ENCODE data around the gene TOR1B. TPM values are rescaled to one million over a fixed set of nuclear protein-coding genes. Genes with fewer than 3 reads are reported as not detected.
A peak's percentile ranks its signal among the peaks of the same experiment; 100 is the strongest.

Gene TOR1B
- total RNA-seq, 1 donor = 12.3 TPM

DNA sequence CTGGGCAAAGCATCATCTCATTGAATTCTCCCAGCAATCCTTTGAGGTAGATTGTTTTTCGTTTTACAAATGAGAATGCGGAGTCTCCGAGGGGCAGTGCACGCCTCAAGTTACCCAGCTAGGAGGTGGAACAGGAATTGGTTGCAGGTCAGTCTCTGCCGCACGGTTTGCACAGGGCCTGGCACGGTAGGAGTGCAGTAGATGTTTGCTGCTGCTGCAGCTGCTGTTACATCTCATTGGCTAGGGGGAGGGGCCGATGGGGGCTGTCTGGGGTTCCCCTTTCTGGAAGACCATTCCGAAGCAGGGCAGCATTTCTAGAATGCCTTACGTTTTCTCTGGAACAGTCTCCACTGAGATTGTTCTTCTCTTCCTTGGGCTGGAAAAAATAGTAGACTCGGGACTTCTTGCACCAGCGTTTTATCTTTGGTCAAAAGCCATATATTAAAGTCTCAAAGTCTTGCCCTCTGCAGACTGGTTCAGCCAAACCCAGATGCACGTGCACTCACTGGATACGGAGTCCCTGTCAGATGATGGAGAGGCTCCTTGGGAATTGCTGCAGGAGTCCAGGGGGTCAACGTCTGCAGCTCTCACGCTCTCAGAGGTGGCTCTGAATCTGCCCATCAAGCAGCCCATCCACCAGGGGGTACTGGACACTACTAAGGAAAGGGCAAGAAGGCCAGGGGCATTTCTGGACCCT lies 33.5 kb downstream of the TOR1B start:
- Histone ChIP-seq H3K27me3 (ENCODE audit: insufficient read depth, low read length) (no peaks in the 10 kb centered on the region), H3K9me3 (ENCODE audit: low read depth, low read length) (no peaks in the 10 kb centered on the region), H3K4me1 (ENCODE audit: insufficient read depth, low read length) (peaks cover 51% of the 10 kb centered on the region), H3K4me3 (ENCODE audit: low read length) (peak overlapping the region; percentile 93)

GRCh38 chr9:129838707-129839259 lies 35.8 kb downstream of the TOR1B start:
- no peak overlapping the region for H3K4me3 ChIP-seq (ENCODE audit: low read length)
- no peaks in the 10 kb centered on the region for H3K9me3 ChIP-seq (ENCODE audit: low read depth, low read length)
- H3K27me3 ChIP-seq (ENCODE audit: insufficient read depth, low read length) = no peaks in the 10 kb centered on the region
- H3K4me1 ChIP-seq (ENCODE audit: insufficient read depth, low read length) = peaks cover 44% of the 10 kb centered on the region

DNA sequence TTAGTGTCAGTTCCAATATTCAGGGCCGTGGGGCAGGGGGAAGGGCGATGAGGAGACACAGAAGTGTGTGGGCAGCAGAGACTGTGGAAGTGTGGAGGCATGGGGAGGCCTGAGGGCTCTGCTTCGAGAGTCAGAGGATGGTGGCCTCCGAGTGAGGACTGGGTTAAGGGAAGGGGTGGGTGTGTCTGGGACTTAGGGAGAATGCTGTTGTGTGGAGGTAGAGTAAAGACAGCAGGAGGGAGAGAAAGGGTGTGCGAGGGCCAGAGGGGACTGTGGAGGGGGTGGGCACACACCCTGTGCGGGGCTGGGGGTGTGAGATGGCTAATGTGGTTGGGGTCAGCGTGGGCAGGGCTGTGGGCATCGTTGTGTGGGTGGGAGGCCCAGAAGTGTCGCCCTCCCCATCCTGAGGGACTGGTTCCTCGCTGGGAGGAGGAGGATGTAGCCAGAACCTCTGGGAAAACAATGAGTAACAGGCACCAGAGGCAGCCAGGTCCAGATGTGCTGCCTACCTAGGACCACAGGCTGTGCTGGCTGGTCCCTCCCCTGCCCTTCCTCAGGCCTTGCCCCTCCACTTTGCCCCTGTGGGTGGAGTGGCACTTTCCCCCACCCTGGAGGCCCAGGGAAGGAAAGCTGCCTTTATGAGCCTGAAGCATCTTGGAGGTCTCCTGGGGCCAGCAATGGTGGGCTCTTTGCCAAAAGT lies 36.5 kb downstream of the TOR1B start:
- no peaks in the 10 kb centered on the region for H3K9me3 ChIP-seq (ENCODE audit: low read depth, low read length)
- H3K4me1 ChIP-seq (ENCODE audit: insufficient read depth, low read length) = peaks cover 37% of the 10 kb centered on the region
- no peak overlapping the region for H3K4me3 ChIP-seq (ENCODE audit: low read length)
- no peaks in the 10 kb centered on the region for H3K27me3 ChIP-seq (ENCODE audit: insufficient read depth, low read length)

- no peak overlapping the region for H3K4me3 ChIP-seq (ENCODE audit: low read length)
- peaks cover 34% of the 10 kb centered on the region for H3K4me1 ChIP-seq (ENCODE audit: insufficient read depth, low read length)
- no peaks in the 10 kb centered on the region for H3K27me3 ChIP-seq (ENCODE audit: insufficient read depth, low read length)
- H3K9me3 ChIP-seq (ENCODE audit: low read depth, low read length) = no peaks in the 10 kb centered on the region
Observed at GRCh38 chr9:129840034-129840433, 37.0 kb downstream of the TOR1B start.

DNA sequence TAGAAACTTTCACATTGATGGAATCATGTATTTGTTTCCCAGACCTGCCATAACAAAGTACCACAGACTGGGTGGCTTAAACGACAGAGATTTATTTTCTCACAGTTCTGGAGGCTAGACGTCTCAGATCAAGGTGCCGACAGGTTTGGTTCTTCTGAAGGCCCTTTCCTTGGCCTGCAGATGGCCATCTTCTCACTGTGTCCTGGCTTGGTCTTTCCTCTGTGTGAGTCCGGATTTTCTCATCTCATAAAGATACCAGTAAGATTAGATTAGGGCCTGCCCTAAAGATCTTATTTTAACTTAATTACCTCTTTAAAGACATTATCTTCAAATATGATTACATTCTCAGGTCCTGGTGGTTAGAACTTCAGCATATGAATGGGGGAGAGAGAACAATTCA lies 38.1 kb downstream of the TOR1B start:
- peaks cover 30% of the 10 kb centered on the region for H3K4me1 ChIP-seq (ENCODE audit: insufficient read depth, low read length)

GRCh38 chr9:129845373-129845772 lies 42.4 kb downstream of the TOR1B start:
- Histone ChIP-seq H3K27me3 (ENCODE audit: insufficient read depth, low read length) (no peaks in the 10 kb centered on the region), H3K4me1 (ENCODE audit: insufficient read depth, low read length) (peaks cover 9% of the 10 kb centered on the region), H3K4me3 (ENCODE audit: low read length) (no peak overlapping the region), H3K9me3 (ENCODE audit: low read depth, low read length) (no peaks in the 10 kb centered on the region)

More for the DNA sequence above, 38.1 kb downstream of the TOR1B start:
- H3K4me3 ChIP-seq (ENCODE audit: low read length) = no peak overlapping the region
- no peaks in the 10 kb centered on the region for H3K27me3 ChIP-seq (ENCODE audit: insufficient read depth, low read length)
- no peaks in the 10 kb centered on the region for H3K9me3 ChIP-seq (ENCODE audit: low read depth, low read length)

GRCh38 chr9:129848712-129849441 lies 45.9 kb downstream of the TOR1B start:
- Histone ChIP-seq H3K4me1 (ENCODE audit: insufficient read depth, low read length) (peaks cover 27% of the 10 kb centered on the region), H3K4me3 (ENCODE audit: low read length) (no peak overlapping the region), H3K9me3 (ENCODE audit: low read depth, low read length) (no peaks in the 10 kb centered on the region), H3K27me3 (ENCODE audit: insufficient read depth, low read length) (no peaks in the 10 kb centered on the region)

- Histone ChIP-seq H3K9me3 (ENCODE audit: low read depth, low read length) (no peaks in the 10 kb centered on the region), H3K4me1 (ENCODE audit: insufficient read depth, low read length) (peaks cover 33% of the 10 kb centered on the region), H3K4me3 (ENCODE audit: low read length) (no peak overlapping the region), H3K27me3 (ENCODE audit: insufficient read depth, low read length) (no peaks in the 10 kb centered on the region)
Observed at GRCh38 chr9:129849901-129850300, 46.9 kb downstream of the TOR1B start.

GRCh38 chr9:129850821-129851550 lies 48.0 kb downstream of the TOR1B start:
- no peaks in the 10 kb centered on the region for H3K9me3 ChIP-seq (ENCODE audit: low read depth, low read length)
- peaks cover 34% of the 10 kb centered on the region for H3K4me1 ChIP-seq (ENCODE audit: insufficient read depth, low read length)
- H3K27me3 ChIP-seq (ENCODE audit: insufficient read depth, low read length) = no peaks in the 10 kb centered on the region
- no peak overlapping the region for H3K4me3 ChIP-seq (ENCODE audit: low read length)

DNA sequence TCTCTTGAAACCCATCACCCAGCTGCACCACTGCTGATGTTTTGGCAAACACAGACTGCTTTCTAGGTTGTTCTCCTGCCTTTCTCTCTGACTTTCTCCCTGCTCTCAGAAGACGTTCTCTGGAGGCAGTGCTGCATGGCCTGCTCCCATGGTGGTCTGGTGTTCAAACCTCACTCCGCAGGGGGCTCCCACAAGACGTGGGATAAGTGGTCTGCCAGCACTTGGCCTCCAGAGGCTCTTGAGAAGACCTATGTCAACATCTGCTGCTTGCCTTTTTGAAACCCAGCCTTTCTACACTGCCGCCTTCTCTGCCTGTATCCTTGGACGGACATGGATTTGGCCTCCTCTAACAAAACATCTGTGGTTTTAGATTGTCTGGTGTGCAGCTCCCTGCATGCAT lies 48.8 kb downstream of the TOR1B start:
- no peak overlapping the region for H3K4me3 ChIP-seq (ENCODE audit: low read length)
- H3K9me3 ChIP-seq (ENCODE audit: low read depth, low read length) = no peaks in the 10 kb centered on the region
- peaks cover 31% of the 10 kb centered on the region for H3K4me1 ChIP-seq (ENCODE audit: insufficient read depth, low read length)
- H3K27me3 ChIP-seq (ENCODE audit: insufficient read depth, low read length) = no peaks in the 10 kb centered on the region

DNA sequence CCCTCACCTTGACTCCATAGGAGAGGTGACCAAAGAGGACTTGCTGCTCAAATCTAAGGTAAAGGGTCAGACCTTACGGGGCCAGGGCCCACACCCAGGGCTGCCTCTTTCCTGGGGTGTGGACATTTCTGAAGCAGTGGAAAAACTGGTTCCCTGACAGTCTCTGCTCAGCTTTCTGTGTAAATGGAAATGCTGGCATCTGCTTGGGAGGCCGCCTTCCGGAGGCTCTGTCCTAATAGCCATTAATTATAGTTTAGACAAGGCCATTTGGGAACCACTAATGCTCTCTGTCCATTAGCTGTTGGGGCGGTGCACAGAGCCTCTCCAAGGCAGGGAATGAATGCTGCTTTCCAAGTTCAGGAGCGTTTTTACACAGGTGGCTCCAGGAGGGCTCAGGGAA lies 49.6 kb downstream of the TOR1B start:
- Histone ChIP-seq H3K4me1 (ENCODE audit: insufficient read depth, low read length) (peaks cover 25% of the 10 kb centered on the region), H3K9me3 (ENCODE audit: low read depth, low read length) (no peaks in the 10 kb centered on the region), H3K4me3 (ENCODE audit: low read length) (no peak overlapping the region), H3K27me3 (ENCODE audit: insufficient read depth, low read length) (no peaks in the 10 kb centered on the region)

- H3K4me3 ChIP-seq (ENCODE audit: low read length) = no peak overlapping the region
- no peaks in the 10 kb centered on the region for H3K27me3 ChIP-seq (ENCODE audit: insufficient read depth, low read length)
- peaks cover 25% of the 10 kb centered on the region for H3K4me1 ChIP-seq (ENCODE audit: insufficient read depth, low read length)
- no peaks in the 10 kb centered on the region for H3K9me3 ChIP-seq (ENCODE audit: low read depth, low read length)
Observed at GRCh38 chr9:129853614-129854013, 50.6 kb downstream of the TOR1B start.

DNA sequence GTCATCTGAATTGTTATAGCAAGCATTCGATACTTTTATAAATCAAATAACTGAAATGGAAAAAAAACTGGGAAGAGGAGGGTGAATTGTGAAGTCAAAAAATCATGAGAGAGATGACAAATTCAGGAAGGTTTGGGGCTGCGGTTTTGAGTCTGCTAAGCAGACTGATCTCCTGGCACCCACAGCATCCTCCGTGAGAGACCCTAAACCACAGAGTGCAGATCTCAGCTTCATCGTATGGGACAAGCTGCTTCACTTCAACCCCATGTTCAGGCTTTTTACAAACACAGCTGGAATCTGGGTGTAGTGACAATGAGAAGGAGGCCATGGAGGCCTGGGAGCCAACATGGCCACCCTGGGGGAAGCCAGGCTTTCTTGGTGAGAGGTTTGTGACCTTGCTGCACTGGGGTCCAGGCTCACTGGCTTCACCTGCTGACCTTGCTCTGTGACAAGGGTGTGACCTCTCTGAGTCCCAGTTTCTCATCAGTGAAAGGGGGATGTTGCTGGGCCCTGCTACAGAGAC lies 51.7 kb downstream of the TOR1B start:
- Histone ChIP-seq H3K4me1 (ENCODE audit: insufficient read depth, low read length) (peaks cover 25% of the 10 kb centered on the region), H3K4me3 (ENCODE audit: low read length) (no peak overlapping the region), H3K27me3 (ENCODE audit: insufficient read depth, low read length) (no peaks in the 10 kb centered on the region), H3K9me3 (ENCODE audit: low read depth, low read length) (no peaks in the 10 kb centered on the region)

- no peaks in the 10 kb centered on the region for H3K9me3 ChIP-seq (ENCODE audit: low read depth, low read length)
- H3K4me3 ChIP-seq (ENCODE audit: low read length) = no peak overlapping the region
- no peaks in the 10 kb centered on the region for H3K27me3 ChIP-seq (ENCODE audit: insufficient read depth, low read length)
- H3K4me1 ChIP-seq (ENCODE audit: insufficient read depth, low read length) = peaks cover 27% of the 10 kb centered on the region
Observed at GRCh38 chr9:129857207-129857606, 54.2 kb downstream of the TOR1B start.
